Measurements from ENCODE around the gene L3MBTL4. TPM values are rescaled to one million over a fixed set of nuclear protein-coding genes. Genes with fewer than 3 reads are reported as not detected.
A peak's percentile ranks its signal among the peaks of the same experiment; 100 is the strongest.

L3MBTL4 gene
- total and polyA plus RNA-seq, 10 of the 15 experiments (the other 5 are each of a cell fraction or from before 2014, with no cell fraction given): 1.3 to 8.7 (median 3.8) TPM

GRCh38 chr18:6311456-6312215, 103.1 kb downstream of the L3MBTL4 start:
- ATAC-seq (no peak), FAIRE-seq (no peak), DNase-seq (ENCODE audit: low read depth, low spot score) (no peak)
- BruUV-seq (replicated peaks): no TSS peak
- no peaks in the 10 kb centered on the region for H3K27me3 ChIP-seq (replicated peaks in 1 of 2; ENCODE audit: control insufficient read depth in 2 of 2, insufficient read depth in 2 of 2, low read length in 1 of 2)
- 70% methylated on average over 8 of the region's 8 CpGs for WGBS (ENCODE audit: insufficient coverage, insufficient replicate concordance, low lambda C conversion rate, missing lambda C conversion rate)
- intact Hi-C loops (cut with micrococcal nuclease; ENCODE audit: unreplicated experiment): no loop called here
- ChIA-PET POLR2A (no interaction called here), RAD21 (ENCODE audit: unreplicated experiment) (no interaction called here), CTCF (no interaction called here), SMC1A (ENCODE audit: uncharacterized antibody, unreplicated experiment) (interaction anchor here (0.8 to 1.0 kb wide), 2 partner anchors 11 to 18 kb away, joined by 3 to 4 read pairs; no protein-coding TSS in a partner anchor)
- no peak overlapping the region for H2AFZ ChIP-seq (ENCODE audit: control insufficient read depth, low read depth, low read length)
- no peak overlapping the region for H3K27ac ChIP-seq (ENCODE audit: control insufficient read depth, insufficient read depth)
- no peaks in the 10 kb centered on the region for H3K36me3 ChIP-seq (ENCODE audit: control insufficient read depth in 2 of 2, insufficient read depth in 2 of 2, low read length in 1 of 2)
- TF ChIP-seq MTA2 (IDR thresholded peaks at IDR 0.05; ENCODE audit: low read depth) (no peak), NFYB (IDR thresholded peaks at IDR 0.05; ENCODE audit: insufficient read depth, low read depth, low read length) (0 out of 2 replicates have a peak, but pooled peaks have one; percentile 25), TARDBP (IDR thresholded peaks at IDR 0.05; ENCODE audit: borderline replicate concordance) (no peak), SIN3A (IDR thresholded peaks at IDR 0.05; ENCODE audit: low read depth, low read length) (no peak), STAT3 (IDR thresholded peaks at IDR 0.05; ENCODE audit: low read depth, low read length) (no peak), ZNF207 (IDR thresholded peaks at IDR 0.05; ENCODE audit: borderline replicate concordance) (no peak), SMAD1 (IDR thresholded peaks at IDR 0.05; ENCODE audit: low read depth, partially characterized antibody) (no peak), ZNF622 (IDR thresholded peaks at IDR 0.05) (no peak), JUNB (IDR thresholded peaks at IDR 0.05) (peak; percentile 37; the same call in 1 of the 2 replicates), MEF2A (IDR thresholded peaks at IDR 0.05; ENCODE audit: insufficient read depth, low read depth, low read length) (no peak)
- TF ChIP-seq, protein P1, sequence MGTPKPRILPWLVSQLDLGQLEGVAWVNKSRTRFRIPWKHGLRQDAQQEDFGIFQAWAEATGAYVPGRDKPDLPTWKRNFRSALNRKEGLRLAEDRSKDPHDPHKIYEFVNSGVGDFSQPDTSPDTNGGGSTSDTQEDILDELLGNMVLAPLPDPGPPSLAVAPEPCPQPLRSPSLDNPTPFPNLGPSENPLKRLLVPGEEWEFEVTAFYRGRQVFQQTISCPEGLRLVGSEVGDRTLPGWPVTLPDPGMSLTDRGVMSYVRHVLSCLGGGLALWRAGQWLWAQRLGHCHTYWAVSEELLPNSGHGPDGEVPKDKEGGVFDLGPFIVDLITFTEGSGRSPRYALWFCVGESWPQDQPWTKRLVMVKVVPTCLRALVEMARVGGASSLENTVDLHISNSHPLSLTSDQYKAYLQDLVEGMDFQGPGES (IDR thresholded peaks at IDR 0.05): no peak
- no peak overlapping the region for H3K4me3 ChIP-seq
- in situ Hi-C loops (cut with MboI): no loop called here
- H3K9me3 ChIP-seq (replicated peaks; ENCODE audit: control insufficient read depth, insufficient read depth, low read length): no peaks in the 10 kb centered on the region; the same call in 1 of the 3 replicates
- H3K9ac ChIP-seq (ENCODE audit: control insufficient read depth, insufficient read depth, low read length): no peak overlapping the region
- H3K4me1 ChIP-seq (ENCODE audit: control insufficient read depth, insufficient read depth, low read length): no peaks in the 10 kb centered on the region
- no peaks in the 10 kb centered on the region for H4K20me1 ChIP-seq (ENCODE audit: control insufficient read depth, insufficient read depth)
- H3K79me2 ChIP-seq (ENCODE audit: control insufficient read depth, insufficient read depth, low read length): no peaks in the 10 kb centered on the region
- no peak overlapping the region for H3K4me2 ChIP-seq (ENCODE audit: control insufficient read depth, insufficient read depth)
